GM19043 (cell line): ENCODE data around the gene FUNDC1.
"Not testable (repeated sequence)": the region's sequence is repeated elsewhere in the genome, so short reads cannot be mapped to it uniquely, and the experiment has no call there.

ENCODE experiments used
- ATAC-seq: cut with Tn5 transposase; IDR thresholded peaks from one replicate; pipeline ENCODE4 v1.9.1; 2021; ENCODE audit warnings: low read depth; ENCODE audit not compliant: unreplicated experiment

FUNDC1 gene, protein sequence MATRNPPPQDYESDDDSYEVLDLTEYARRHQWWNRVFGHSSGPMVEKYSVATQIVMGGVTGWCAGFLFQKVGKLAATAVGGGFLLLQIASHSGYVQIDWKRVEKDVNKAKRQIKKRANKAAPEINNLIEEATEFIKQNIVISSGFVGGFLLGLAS

DNA sequence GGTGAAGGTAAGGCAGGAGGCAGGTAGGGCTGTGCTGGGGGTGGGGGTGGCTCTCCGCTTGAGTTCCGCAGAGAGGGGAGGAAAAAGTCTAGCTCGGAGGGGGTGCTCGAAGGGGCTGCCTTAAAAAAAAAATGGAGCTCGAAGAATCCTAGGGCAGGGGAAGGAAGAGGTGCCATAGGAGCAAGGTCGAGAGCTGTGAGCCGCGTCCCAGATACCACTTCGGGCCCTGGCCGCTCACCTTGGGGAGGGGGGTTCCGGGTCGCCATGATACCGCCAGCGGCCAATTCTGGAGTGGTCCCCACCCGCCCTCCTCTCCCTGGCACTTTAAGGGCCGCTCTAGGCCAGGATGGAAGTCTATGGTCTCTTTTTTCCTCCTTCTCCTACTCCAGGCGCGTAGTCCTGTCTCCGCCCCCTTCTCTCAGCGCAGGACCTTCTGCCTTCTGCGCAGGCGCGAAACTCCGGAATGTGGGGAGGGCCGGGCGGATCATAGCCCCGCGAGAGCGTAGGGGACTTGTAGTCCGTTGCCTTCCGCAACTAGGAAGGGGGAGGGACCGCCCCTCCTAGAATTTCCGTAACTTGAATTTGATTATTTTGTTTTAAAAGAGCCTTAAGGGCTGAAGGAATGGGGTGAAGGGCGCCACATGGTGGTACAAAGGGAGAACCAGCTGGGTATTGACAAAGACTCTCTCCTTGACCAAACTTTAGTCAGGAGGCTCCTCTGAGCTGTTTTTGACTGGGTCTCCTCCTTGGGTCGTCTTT lies at the start of gene FUNDC1:
FUNDC1 (minus strand) TSS at position 293 of the 759 bp plus-strand sequence; CDS start at position 266, 27 bp downstream.
- peak; percentile 97 for ATAC-seq

DNA sequence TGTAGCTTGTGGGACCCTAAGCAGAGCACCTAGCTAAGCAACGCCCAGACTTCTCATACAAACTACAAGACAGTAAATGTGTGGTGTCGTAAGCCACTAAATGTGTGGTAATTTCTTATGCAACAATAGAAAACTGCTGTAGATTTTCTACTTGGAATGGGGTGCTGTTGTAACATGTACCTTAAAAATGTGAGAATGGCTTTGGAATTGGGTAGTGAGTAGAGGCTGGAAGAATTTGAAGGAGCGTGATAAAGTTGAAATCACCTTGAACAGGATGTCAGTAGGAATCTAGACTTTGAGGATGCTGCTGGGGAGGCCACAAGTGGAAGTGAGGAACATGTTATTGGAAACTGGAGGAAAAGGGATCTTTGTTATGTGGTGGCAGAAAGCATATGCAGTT lies 43.2 kb upstream of the FUNDC1 start:
- no peak for ATAC-seq

DNA sequence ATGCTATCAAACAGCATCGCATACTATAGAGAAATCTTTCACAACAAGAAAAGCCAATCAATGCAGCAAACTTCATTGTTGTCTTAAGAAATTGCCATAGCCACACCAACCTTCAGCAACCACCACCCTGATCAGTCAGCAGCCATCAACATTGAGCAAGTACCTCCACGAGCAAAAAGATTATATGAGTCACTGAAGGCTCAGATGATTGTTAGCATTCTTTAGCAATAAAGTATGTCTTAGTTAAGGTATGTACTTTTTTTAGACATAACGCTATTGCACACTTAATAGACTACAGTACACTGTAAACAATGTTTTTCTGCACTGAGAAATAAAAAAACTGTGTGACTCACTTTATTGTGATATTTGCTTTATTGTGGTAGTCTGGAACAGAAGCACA lies 37.8 kb upstream of the FUNDC1 start:
- no peak for ATAC-seq

DNA sequence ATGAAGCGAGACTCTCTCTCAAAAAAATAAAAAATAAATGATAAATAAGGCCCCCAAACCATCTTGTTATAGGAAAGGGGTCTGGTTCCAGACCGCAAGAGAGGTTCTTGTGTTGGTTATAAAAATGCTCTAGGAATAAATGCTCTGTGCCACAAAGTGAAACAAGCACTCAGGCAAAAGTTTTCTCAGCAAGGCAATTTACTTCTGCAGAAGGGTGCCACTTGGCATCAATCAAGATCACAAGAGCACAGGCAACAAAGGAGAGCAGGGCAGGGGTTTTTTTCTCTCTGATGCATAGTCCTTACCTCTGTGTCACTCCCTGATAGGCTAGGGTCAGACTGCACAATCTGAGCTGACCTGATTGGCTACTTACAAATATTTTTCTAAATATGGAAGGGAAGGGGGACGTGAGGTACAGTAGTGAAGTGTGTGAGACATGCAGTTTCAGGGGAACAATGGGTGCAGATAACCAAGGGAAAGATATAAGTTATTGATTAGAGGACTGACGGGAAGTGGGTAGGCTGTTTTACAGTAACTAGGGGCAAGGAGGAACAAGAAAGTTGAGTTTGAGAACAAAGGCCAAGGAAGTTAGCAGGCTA lies 29.8 kb upstream of the FUNDC1 start:
- no peak for ATAC-seq

DNA sequence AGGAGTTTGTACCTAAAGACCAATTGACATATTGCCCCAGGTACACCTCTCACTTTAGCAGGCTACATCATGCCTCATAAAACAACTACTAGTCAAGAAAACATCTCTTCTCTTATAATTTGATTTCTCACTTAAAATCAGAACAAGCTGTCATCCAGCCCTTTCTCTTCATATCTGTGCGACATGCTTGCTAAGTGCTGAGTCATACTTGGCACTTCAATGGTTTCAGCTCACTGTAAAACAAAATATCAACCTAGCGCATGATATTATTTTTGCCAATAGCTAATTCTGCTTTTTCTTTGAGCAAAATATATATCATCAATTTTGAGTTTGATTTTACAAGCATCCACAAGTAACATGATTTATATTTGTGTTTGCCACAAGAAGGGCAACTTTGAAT lies 27.9 kb upstream of the FUNDC1 start:
- no peak for ATAC-seq

DNA sequence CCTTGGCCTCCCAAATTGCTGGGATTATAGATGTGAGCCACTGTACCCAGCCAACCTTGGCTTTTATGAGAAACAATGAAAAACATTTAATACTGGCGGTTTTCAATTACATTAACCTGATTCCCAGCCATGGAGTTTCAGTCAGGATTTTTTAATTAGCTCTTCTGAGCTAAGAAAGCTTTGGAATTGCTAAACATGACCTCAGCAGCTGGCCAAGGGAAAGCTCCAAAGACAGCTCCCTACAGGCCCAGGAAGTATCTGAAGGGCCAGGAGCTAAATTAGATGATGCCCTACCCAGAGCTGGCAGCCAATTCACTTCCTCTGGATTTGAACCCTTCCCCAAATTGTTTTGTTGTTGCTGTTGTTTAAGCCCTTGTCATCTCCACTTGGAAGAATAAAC lies 26.5 kb upstream of the FUNDC1 start:
- no peak for ATAC-seq

DNA sequence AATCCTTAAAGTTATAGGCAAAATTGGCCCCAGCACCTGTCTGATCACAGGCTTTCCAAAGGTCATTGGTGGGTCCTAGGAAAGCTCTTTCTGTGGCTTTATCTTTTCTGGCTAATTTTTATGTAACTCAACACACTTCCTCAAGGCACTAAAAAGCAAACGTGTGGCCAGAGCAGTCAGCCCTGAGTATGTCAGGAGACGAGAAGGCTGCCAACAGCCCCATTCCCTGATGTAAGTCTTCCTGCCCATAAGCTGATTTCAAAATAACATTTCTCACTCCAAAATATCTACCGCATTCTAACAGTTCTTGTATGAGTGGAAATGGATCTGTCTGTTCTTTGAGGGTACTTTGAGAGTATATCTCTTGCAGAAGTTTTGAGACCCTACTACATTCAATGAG lies 25.5 kb upstream of the FUNDC1 start:
- no peak for ATAC-seq

DNA sequence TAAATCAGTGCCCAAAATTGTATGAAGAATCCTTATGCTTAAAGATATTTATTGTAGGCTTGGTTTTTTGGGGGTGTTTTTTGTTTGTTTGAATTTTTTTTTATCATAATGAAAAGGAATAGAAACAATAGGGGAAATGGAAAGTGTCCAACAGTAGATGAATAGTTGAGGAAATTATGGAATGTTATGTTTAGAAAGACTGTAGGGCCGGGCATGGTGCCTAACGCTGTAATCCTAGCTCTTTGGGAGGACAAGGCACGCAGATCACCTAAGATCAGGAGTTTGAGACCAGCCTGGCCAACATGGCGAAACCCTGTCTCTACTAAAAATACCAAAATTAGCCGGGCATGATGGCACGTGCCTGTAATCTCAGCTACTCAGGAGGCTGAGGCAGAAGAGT lies 19.2 kb upstream of the FUNDC1 start:
- ATAC-seq = not testable (repeated sequence)

DNA sequence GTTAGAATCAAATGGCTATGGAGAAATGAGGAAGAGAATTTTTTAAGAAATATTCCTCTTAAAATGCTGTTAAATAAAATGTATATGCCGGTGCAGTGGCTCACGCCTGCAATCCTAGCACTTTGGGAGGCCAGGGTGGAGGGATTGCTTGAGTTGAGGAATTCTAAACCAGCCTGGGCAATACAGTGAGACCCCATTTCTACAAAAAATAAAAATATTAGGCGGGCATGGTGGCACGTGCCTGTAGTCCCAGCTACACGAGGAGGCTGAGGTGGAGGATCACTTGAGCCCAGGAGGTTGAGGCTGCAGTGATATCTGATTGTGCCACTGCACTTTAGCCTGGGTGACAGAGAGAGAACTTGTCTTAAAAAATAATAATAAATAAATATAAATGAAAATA lies 7.9 kb upstream of the FUNDC1 start:
- no peak for ATAC-seq

DNA sequence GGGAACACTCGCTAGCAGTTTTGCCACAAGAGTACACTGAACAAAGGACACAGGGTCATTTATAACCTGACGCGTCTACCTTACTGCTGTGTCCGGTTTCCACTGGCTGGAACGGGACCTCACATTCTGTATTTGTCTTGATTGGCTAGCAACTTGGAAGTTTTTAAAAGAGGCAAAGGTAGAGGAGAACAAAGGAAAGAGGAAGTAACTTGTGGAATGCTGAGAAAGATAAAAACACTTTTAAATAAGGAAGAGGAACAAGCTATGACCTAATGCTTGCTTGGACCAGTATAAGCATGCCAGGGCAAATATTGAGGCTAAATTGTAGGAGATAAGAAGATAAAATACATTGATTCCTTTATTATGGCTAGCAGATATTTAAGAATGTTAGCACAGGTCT lies 2.8 kb upstream of the FUNDC1 start:
- ATAC-seq = not testable (repeated sequence)

DNA sequence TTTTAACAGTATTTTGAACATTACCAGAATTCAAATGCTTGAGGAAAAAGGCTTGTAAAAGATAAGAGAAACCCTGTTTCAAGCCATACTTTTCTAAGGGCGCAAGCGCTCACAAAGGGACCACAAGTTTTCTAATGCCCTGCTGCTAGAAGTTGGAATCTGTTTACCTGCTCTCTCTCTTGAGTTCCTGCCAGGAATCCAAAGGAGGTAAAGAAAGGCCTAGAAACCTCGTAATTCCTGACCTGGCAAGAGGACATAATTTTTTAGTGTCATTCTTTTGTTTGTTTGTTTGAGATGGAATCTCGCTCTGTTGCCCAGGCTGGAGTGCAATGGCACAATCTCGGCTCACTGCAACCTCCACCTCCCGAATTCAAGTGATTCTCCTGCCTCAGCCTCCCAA lies 1.4 kb upstream of the FUNDC1 start:
- no peak for ATAC-seq

DNA sequence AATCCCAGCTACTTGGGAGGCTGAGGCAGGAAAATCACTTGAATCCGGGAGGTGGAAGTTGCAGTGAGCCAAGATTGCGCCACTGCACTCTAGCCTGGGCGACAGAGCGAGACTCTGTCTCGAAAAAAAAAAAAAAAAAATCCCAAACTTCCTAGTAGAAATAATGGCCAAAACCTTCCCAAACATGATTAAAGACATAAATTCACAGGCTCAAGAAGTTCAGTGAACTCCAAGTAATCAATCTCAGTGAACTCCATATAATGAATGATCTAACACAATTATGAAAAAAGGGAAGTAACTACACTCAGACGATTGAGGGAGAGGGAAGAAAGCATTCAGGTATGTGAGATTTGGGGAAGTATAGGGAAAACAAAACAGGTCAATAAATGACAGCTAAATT lies 6.5 kb downstream of the FUNDC1 start:
- no peak for ATAC-seq

DNA sequence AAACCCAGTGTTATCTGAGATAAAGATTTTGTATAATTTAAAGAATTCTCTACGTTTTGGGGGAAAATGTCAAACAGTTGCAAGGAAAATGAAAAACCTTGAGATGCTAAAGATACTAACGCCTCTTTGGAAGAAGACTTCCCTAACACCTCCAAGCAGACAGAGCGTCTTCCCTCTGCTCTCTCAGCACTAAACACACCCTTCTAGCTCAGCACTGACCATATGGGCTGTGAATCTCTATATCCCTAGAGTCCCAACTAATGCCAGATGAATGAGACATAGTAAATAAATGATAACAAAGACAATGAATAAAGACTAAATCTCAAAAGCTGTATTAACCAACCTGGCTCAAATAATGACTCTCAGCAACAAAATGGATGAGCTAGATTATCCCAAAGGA lies 13.3 kb downstream of the FUNDC1 start:
- ATAC-seq = no peak

DNA sequence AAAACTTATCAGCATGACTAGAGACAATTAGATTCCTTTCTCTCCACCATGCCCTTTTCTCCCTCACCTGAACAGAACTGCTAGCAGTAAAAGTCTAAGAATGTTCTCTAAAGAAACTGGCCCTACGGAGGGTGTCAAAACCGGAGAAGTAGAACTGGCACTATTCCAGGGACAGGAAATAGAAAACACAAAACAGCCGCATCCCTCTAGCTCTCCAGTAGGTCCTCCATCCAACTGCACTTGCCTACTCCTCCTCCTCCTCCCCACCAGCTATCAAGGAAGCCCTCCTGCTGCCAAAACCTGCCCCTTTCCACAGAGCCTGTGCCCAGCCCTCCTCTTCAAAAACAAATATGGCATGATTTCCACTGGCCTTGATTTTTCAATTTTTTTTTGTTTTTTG lies 28.4 kb downstream of the FUNDC1 start:
- no peak for ATAC-seq

DNA sequence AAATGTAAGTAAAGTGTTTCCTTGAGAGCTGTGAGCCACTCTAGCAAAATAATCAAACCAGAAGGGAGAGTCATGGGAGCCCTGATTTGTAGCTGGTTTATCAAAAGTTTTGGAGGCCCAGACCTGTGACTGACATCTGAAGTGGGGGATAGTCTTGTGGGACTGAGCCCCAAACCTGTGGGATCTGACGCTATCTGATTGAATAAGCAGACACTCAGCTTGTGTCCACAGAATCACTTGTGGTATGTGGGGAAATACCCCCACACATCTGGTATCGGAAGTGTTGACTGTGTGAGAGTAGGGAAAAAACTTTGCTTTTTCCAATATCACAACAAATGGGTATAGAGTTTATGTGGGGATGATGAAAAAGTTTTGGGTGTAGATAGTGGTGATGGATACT lies 35.4 kb downstream of the FUNDC1 start:
- no peak for ATAC-seq

DNA sequence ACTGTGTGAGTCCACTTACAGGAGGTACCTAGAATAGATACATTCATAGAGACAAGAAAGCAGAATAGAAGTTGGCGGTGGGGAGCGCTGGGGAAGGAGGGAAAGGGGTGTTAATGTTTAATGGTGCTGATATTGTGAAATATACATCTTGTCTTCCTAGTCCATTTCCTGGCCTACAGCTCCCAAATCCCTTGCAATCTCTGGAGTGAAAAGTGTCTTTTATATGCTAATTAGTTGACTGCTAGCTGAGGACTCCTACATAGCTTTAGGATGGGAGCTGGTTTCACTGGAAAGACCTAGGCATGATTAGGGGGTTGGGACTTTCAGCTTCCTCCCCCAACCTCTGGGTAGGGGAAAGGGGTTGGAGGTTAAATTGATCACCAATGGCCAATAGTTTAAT lies 36.0 kb downstream of the FUNDC1 start:
- no peak for ATAC-seq

DNA sequence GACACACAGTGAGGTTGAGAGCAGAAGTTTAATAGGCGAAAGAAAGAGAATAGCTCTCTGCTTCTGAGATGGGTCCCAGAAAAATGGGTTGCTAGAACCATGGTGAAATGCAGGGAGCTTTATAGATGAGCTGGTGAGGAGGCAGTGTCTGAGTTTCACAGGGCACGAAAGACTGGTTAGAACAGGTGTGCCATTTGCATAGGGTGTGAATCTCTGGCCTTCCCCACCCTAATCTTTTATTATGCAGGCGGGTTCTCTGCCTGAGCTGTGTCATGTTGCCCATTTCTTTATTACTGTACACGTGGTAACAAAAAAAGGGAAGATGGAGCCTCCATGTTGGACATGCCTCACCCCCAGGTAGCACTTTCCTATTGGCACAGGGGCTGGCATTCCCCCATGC lies 39.1 kb downstream of the FUNDC1 start:
- no peak for ATAC-seq

DNA sequence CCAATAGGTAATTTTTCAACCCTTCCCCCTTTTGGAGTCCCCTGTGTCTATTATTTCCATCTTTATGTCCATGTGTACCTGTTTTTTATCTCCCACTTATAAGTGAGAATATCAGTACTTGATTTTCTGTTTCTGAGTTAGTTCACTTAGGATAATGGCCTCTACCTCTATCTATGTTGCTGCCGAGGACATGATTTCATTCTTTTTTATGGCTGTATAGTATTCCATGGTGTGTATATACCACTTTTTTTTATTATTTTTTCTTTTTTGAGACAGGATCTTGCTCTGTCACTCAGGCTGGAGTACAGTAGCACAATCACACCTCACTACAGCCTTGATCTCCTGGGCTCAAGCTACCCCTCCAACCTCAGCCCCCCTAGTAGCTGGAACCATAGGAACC lies 47.6 kb downstream of the FUNDC1 start:
- ATAC-seq = no peak

DNA sequence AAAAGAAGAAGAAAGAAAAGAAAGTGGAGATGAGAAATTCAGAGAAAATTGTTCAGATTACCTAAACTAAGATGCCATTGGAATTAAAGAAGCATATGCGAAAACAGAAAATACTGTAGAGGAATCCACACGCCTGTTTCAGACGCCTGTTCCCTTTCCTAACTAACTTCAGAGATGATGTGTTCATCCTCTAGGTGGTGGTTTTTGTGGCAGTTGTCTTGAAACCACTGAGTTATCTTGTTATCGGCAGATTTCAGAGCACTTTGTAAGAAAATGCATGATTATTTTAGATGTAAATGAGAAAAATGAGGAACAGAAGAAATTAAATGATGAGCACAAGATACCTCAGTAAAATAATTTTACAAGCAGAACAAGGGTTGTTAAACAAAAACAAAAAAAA lies 48.3 kb downstream of the FUNDC1 start:
- ATAC-seq = no peak

DNA sequence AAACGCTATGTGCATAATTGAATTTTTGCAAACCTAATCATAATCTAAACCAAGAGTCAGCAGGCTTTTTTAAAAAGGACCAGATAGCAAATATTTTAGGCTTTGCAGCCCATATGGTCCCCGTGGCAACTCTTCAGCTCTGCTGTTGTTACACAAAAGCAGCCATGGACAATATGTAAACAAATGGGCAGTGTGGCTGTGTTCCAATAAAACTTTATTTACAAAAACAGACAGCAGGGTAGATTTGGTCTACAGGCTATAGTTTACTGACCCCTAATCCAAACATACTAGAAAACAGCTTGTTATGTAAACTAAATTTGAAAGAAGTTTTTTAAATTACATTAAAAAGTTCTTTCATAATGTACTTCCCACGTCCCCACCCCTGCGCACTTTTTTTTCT lies 53.1 kb downstream of the FUNDC1 start:
- no peak for ATAC-seq

DNA sequence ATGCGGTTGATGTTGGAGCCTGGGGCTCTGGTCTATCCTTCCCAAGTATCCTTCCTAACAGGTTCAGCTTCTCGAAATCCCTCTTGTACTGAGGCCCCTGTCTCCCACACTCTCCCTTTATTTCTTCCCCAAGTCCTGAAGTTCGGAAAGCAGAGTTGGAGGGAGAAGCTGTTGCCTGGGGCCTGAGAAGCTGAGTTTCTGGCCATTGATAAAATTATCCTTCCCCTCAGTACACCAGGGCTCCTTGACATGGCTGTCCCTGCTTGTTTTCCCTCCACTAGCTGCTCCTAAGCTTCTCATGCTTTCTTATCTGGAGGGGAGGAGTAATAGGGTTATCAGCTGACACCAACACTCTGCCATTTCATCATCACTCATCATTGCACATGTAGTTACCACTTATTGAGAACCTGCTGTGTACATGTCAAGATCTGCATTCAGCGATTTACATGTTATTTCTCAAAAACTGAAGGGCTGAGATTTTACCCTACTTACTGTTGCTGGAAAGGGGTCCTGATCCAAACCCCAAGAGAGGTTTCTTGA lies 58.0 kb downstream of the FUNDC1 start:
- no peak for ATAC-seq
